IMR-90 (cell line): ENCODE results near the gene ZNF786. TPM values are rescaled to one million over a fixed set of nuclear protein-coding genes. Genes with fewer than 3 reads are reported as not detected.

ENCODE experiments used
- ATAC-seq: fragments of 200-7000 bp; cut with Tn5 transposase; 2 replicates; pipeline ENCODE4 v1.9.1; 2020; ENCODE audit warnings: low read depth, mild to moderate bottlenecking, moderate library complexity
- BruUV-seq: library from RNA; stranded (reverse); fragments of 400-500 nt; replicated peaks from 2 replicates; lab custom pipeline; 2021; lab: Mats Ljungman, UMichigan
- CTCF ChIA-PET: fragments of 300-600 bp; formaldehyde crosslinking; extraction: SDS; loops from one replicate; lab custom pipeline; 2021; ENCODE audit warnings: antibody characterized with exemption; lab: Yijun Ruan, JAX
- POLR2A ChIA-PET: fragments of 300-600 bp; sonication (Branson Sonifier 250); formaldehyde crosslinking; loops from one replicate; lab custom pipeline; 2022; ENCODE audit warnings: antibody characterized with exemption; ENCODE audit not compliant: unreplicated experiment; lab: Charles Lee
- DNase-seq: peaks from one replicate; pipeline ENCODE4 v3.0.0; 2013
- H2AFZ ChIP-seq: replicated peaks from 2 replicates; pipeline ENCODE3; 2013; ENCODE audit warnings: low read length, mild to moderate bottlenecking; ENCODE audit not compliant: poor library complexity
- H2AK5ac ChIP-seq: 2 replicates; pipeline ENCODE4 v1.6.1; 2013; ENCODE audit warnings: low read depth, low read length, inconsistent platforms
- H2AK9ac ChIP-seq: replicated peaks from 2 replicates; pipeline ENCODE3; 2013; ENCODE audit warnings: mild to moderate bottlenecking, low read depth, low read length, moderate library complexity; ENCODE audit not compliant: poor library complexity
- H2BK120ac ChIP-seq: 2 replicates; pipeline ENCODE4 v1.6.1; 2013; ENCODE audit warnings: low read depth, low read length, inconsistent platforms
- H2BK15ac ChIP-seq: 3 replicates; pipeline ENCODE4 v1.6.1; 2013; ENCODE audit warnings: low read depth, low read length, inconsistent platforms
- H2BK20ac ChIP-seq: 2 replicates; pipeline ENCODE4 v1.6.1; 2013; ENCODE audit warnings: low read depth, mild to moderate bottlenecking, inconsistent platforms, low read length, moderate library complexity
- H2BK5ac ChIP-seq: 2 replicates; pipeline ENCODE4 v1.6.1; 2013; ENCODE audit warnings: mild to moderate bottlenecking, low read depth, low read length, inconsistent platforms; ENCODE audit not compliant: poor library complexity, severe bottlenecking
- H3K14ac ChIP-seq: replicated peaks from 2 replicates; pipeline ENCODE4 v1.6.1; 2013; ENCODE audit warnings: low read depth, low read length, inconsistent platforms
- H3K18ac ChIP-seq: 2 replicates; pipeline ENCODE4 v1.6.1; 2013; ENCODE audit warnings: low read depth, low read length, control low read depth
- H3K23ac ChIP-seq: 2 replicates; pipeline ENCODE4 v1.6.1; 2013; ENCODE audit warnings: low read depth, low read length, inconsistent platforms
- H3K27ac ChIP-seq: 2 replicates; pipeline ENCODE4 v1.5.1; 2013; ENCODE audit warnings: mild to moderate bottlenecking, control low read depth, low read length; ENCODE audit not compliant: insufficient read depth
- H3K27me3 ChIP-seq: 2 replicates; pipeline ENCODE4 v1.6.1; 2013; ENCODE audit warnings: low read length; ENCODE audit not compliant: control insufficient read depth, insufficient read depth
- H3K36me3 ChIP-seq: 2 replicates; pipeline ENCODE4 v1.6.1; 2013; ENCODE audit warnings: low read length, mixed read lengths; ENCODE audit not compliant: control insufficient read depth, insufficient read depth
- H3K4ac ChIP-seq: 2 replicates; pipeline ENCODE4 v1.6.1; 2013; ENCODE audit warnings: low read depth, low read length, inconsistent platforms
- H3K4me1 ChIP-seq: 2 replicates; pipeline ENCODE4 v1.6.1; 2013; ENCODE audit warnings: low read length, mixed read lengths; ENCODE audit not compliant: control insufficient read depth, insufficient read depth
- H3K4me2 ChIP-seq: 2 replicates; pipeline ENCODE4 v1.6.1; 2013; ENCODE audit warnings: low read depth, mild to moderate bottlenecking, control low read depth, low read length, moderate library complexity
- H3K4me3 ChIP-seq: 2 replicates; pipeline ENCODE4 v1.5.1; 2013; ENCODE audit warnings: low read depth, mild to moderate bottlenecking, control low read depth, low read length, moderate library complexity; ENCODE audit not compliant: insufficient read depth
- H3K56ac ChIP-seq: 2 replicates; pipeline ENCODE4 v1.6.1; 2013; ENCODE audit warnings: low read length, inconsistent platforms; ENCODE audit not compliant: insufficient read depth; ENCODE audit errors: extremely low read depth
- H3K79me1 ChIP-seq, 2 experiments: 2 replicates each; pipeline ENCODE4 v1.6.1; 2013; ENCODE audit warnings: low read length in 2 of 2, inconsistent platforms in 1 of 2, low read depth in 1 of 2
- H3K9ac ChIP-seq: 2 replicates; pipeline ENCODE4 v1.6.1; 2013; ENCODE audit warnings: low read depth, low read length, control low read depth
- H3K9me1 ChIP-seq: 2 replicates; pipeline ENCODE4 v1.6.1; 2013; ENCODE audit warnings: low read length, inconsistent platforms; ENCODE audit not compliant: insufficient read depth
- H3K9me3 ChIP-seq: 2 replicates; pipeline ENCODE4 v1.6.1; 2013; ENCODE audit warnings: low read length; ENCODE audit not compliant: control insufficient read depth, insufficient read depth
- H4K20me1 ChIP-seq: 2 replicates; pipeline ENCODE4 v1.6.1; 2013; ENCODE audit warnings: low read length, inconsistent platforms; ENCODE audit not compliant: insufficient read depth
- H4K5ac ChIP-seq: 2 replicates; pipeline ENCODE4 v1.6.1; 2013; ENCODE audit warnings: mild to moderate bottlenecking, low read depth, low read length, control low read depth
- H4K8ac ChIP-seq, 2 experiments: 2 replicates each; pipeline ENCODE4 v1.6.1; 2013; ENCODE audit warnings: low read depth in 2 of 2, low read length in 2 of 2, control low read depth in 1 of 2, inconsistent platforms in 1 of 2
- H4K91ac ChIP-seq: 2 replicates; pipeline ENCODE4 v1.6.1; 2013; ENCODE audit warnings: low read depth, low read length, inconsistent platforms; ENCODE audit not compliant: insufficient read depth
- BHLHE40 ChIP-seq: fragments of 150-350 bp; IDR thresholded peaks from 2 replicates; pipeline ENCODE4 v1.6.1; 2016; ENCODE audit warnings: mild to moderate bottlenecking, low read depth, low read length
- CEBPB ChIP-seq: IDR thresholded peaks from 2 replicates; pipeline ENCODE4 v1.6.1; 2012; ENCODE audit warnings: low read depth, low read length, improper control_type of control experiment
- FOS ChIP-seq: fragments of 150-350 bp; IDR thresholded peaks from 2 replicates; pipeline ENCODE4 v1.6.1; 2016; ENCODE audit warnings: low read depth, low read length
- MAFK ChIP-seq: IDR thresholded peaks from 2 replicates; pipeline ENCODE4 v1.6.1; 2012; ENCODE audit warnings: low read depth, low read length, improper control_type of control experiment
- MAZ ChIP-seq: IDR thresholded peaks from 2 replicates; pipeline ENCODE4 v1.6.1; 2012; ENCODE audit warnings: low read depth, mild to moderate bottlenecking, low read length, improper control_type of control experiment, moderate library complexity, borderline replicate concordance
- MXI1 ChIP-seq: IDR thresholded peaks from 2 replicates; pipeline ENCODE4 v1.6.1; 2012; ENCODE audit warnings: low read depth, mild to moderate bottlenecking, low read length, moderate library complexity, borderline replicate concordance
- NFE2L2 ChIP-seq: fragments of 150-350 bp; IDR thresholded peaks from 2 replicates; pipeline ENCODE4 v1.6.1; 2016; ENCODE audit warnings: low read depth, mild to moderate bottlenecking, low read length
- RAD21 ChIP-seq: IDR thresholded peaks from 2 replicates; pipeline ENCODE4 v1.6.1; 2012; ENCODE audit warnings: low read length, improper control_type of control experiment
- RCOR1 ChIP-seq: IDR thresholded peaks from 2 replicates; pipeline ENCODE4 v1.6.1; 2012; ENCODE audit warnings: mild to moderate bottlenecking, low read length, improper control_type of control experiment; ENCODE audit not compliant: insufficient replicate concordance
- RFX5 ChIP-seq: IDR thresholded peaks from 2 replicates; pipeline ENCODE4 v1.8.0; 2012; ENCODE audit warnings: low read depth, mild to moderate bottlenecking, low read length, moderate library complexity
- SMC3 ChIP-seq: fragments of 150-350 bp; IDR thresholded peaks from 2 replicates; pipeline ENCODE4 v1.6.1; 2016; ENCODE audit warnings: low read depth, mild to moderate bottlenecking, antibody characterized with exemption, low read length, moderate library complexity
- USF2 ChIP-seq: fragments of 150-350 bp; IDR thresholded peaks from 2 replicates; pipeline ENCODE4 v1.6.1; 2017; ENCODE audit warnings: mild to moderate bottlenecking, antibody characterized with exemption, low read length, low read depth
- WGBS, 2 experiments: methylation state at CpG; one replicate each; pipeline versions ENCODE4 v1.1.5 to v1.1.7; 2013; ENCODE audit warnings: missing lambda C conversion rate in 2 of 2; ENCODE audit not compliant: insufficient read length in 1 of 2; ENCODE audit errors: extremely low coverage in 2 of 2; 5-methylcytosine and 5-hydroxymethylcytosine counted together
- dilution Hi-C: fragments of 300-500 bp; cut with HindIII; formaldehyde crosslinking; loops from one replicate; pipeline ENCODE4 v1.14.3; 2018; ENCODE audit warnings: low sequenced_read_pairs; ENCODE audit not compliant: unreplicated experiment
- in situ Hi-C: fragments of 300-500 bp; cut with MboI; formaldehyde crosslinking; loops from 3 replicates; pipeline ENCODE4 v1.14.3; 2019; ENCODE audit warnings: low sequenced_read_pairs, inconsistent platforms, mixed read lengths
- intact Hi-C: fragments of 100-400 bp; cut with micrococcal nuclease; formaldehyde crosslinking; loops from 2 replicates; pipeline ENCODE4 v1.10.0; 2022
- polyA plus RNA-seq, 3 experiments: library from polyadenylated mRNA; depleted of rRNA; stranded (reverse); fragments of >200 nt; gene quantifications; 2 replicates each; pipeline ENCODE4 v1.2.3, GENCODE V29; 2012; ENCODE audit warnings: low replicate concordance in 1 of 3
- total RNA-seq: library from RNA; depleted of rRNA; stranded (reverse); fragments of >200 nt; gene quantifications from 2 replicates; pipeline ENCODE4 v1.2.3, GENCODE V29; 2012
- TF ChIP-seq, protein P1 (sequence below): conservative IDR thresholded peaks from 2 replicates; pipeline ENCODE4 v1.5.1; 2012; ENCODE audit warnings: mild to moderate bottlenecking, low read depth, low read length, improper control_type of control experiment
- TF ChIP-seq, protein P2 (sequence below): fragments of 150-350 bp; IDR thresholded peaks from 2 replicates; pipeline ENCODE4 v1.6.1; 2016; ENCODE audit warnings: low read depth, mild to moderate bottlenecking, low read length, moderate library complexity, borderline replicate concordance

The ZNF786 gene
- total and polyA plus RNA-seq, 2 of the 4 experiments (the other 2 are of a cell fraction): 2.8 to 7.3 TPM

DNA sequence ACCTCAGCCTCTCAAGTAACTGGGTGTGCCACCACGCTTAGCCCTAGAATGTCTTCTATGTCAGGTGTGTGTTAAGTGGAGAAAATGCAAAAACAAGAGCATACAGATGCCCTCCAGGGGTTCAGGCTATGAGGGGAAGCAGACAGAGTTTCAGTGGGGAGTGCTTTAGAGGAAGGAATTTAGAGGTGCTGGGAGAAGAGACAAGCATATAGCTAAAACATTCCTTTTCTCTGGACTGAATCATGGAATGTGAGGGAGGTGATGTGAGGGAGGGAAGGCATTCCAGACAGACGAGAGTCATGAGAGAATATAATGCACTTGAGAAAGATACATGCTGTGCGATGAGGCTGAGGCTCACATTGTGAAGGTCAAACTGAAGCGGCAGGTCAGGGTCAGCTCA is 6.6 kb upstream of the ZNF786 start:
- Histone ChIP-seq H3K4me2 (no peak overlapping the region), H3K18ac (no peak overlapping the region), H2AK9ac (no peak overlapping the region), H3K4me3 (no peak overlapping the region), H3K23ac (no peak overlapping the region), H3K9me1 (no peaks in the 10 kb centered on the region), H3K4ac (no peak overlapping the region), H4K20me1 (no peaks in the 10 kb centered on the region), H3K9me3 (no peaks in the 10 kb centered on the region), H3K27ac (no peak overlapping the region), H2BK15ac (no peak overlapping the region), H3K27me3 (no peaks in the 10 kb centered on the region), H3K79me1 (no peaks in the 10 kb centered on the region), H3K36me3 (no peaks in the 10 kb centered on the region), H3K4me1 (no peaks in the 10 kb centered on the region), H2BK5ac (no peak overlapping the region), H4K91ac (no peak overlapping the region), H2BK20ac (no peak overlapping the region), H2AK5ac (no peak overlapping the region), H4K5ac (no peak overlapping the region), H3K9ac (no peak overlapping the region), H4K8ac (no peak overlapping the region), H3K56ac (no peak overlapping the region), H2BK120ac (no peak overlapping the region), H3K14ac (no peak overlapping the region), H2AFZ (no peak overlapping the region)
- ChIA-PET POLR2A (interaction anchor here (0.5 kb wide), 1 partner anchor 22 kb away, joined by 3 read pairs; no protein-coding TSS in a partner anchor), CTCF (no interaction called here)
- dilution Hi-C loops (no loop called here), intact Hi-C loops (no loop called here), in situ Hi-C loops (no loop called here)
- DNase-seq: peak; percentile 28
- ATAC-seq: peak; percentile 92
- BruUV-seq: no TSS peak
- WGBS, 2 experiments: 0% methylated on average over 1 of the region's 4 CpGs; no CpG with 5 or more reads in 1 of the 2 experiments
- TF ChIP-seq NFE2L2 (no peak), SMC3 (no peak), MAZ (no peak), FOS (no peak), MXI1 (no peak), RFX5 (no peak), RCOR1 (no peak), MAFK (no peak), BHLHE40 (no peak), USF2 (no peak), RAD21 (no peak), CEBPB (no peak)
- TF ChIP-seq, protein P1, sequence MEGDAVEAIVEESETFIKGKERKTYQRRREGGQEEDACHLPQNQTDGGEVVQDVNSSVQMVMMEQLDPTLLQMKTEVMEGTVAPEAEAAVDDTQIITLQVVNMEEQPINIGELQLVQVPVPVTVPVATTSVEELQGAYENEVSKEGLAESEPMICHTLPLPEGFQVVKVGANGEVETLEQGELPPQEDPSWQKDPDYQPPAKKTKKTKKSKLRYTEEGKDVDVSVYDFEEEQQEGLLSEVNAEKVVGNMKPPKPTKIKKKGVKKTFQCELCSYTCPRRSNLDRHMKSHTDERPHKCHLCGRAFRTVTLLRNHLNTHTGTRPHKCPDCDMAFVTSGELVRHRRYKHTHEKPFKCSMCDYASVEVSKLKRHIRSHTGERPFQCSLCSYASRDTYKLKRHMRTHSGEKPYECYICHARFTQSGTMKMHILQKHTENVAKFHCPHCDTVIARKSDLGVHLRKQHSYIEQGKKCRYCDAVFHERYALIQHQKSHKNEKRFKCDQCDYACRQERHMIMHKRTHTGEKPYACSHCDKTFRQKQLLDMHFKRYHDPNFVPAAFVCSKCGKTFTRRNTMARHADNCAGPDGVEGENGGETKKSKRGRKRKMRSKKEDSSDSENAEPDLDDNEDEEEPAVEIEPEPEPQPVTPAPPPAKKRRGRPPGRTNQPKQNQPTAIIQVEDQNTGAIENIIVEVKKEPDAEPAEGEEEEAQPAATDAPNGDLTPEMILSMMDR: no peak
- TF ChIP-seq, protein P2, sequence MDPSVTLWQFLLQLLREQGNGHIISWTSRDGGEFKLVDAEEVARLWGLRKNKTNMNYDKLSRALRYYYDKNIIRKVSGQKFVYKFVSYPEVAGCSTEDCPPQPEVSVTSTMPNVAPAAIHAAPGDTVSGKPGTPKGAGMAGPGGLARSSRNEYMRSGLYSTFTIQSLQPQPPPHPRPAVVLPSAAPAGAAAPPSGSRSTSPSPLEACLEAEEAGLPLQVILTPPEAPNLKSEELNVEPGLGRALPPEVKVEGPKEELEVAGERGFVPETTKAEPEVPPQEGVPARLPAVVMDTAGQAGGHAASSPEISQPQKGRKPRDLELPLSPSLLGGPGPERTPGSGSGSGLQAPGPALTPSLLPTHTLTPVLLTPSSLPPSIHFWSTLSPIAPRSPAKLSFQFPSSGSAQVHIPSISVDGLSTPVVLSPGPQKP: no peak
